Measurements from ENCODE around the gene PCDHA2. TPM values are rescaled to one million over a fixed set of nuclear protein-coding genes. Genes with fewer than 3 reads are reported as not detected.

PCDHA2 gene
- not detected for total RNA-seq

GRCh38 chr5:140794595-140795258 lies at the start of gene PCDHA2:
PCDHA2 (plus strand) TSS chr5:140794852.
- no peak for DNase-seq
- no peaks in the 10 kb centered on the region for H3K9me3 ChIP-seq

DNA sequence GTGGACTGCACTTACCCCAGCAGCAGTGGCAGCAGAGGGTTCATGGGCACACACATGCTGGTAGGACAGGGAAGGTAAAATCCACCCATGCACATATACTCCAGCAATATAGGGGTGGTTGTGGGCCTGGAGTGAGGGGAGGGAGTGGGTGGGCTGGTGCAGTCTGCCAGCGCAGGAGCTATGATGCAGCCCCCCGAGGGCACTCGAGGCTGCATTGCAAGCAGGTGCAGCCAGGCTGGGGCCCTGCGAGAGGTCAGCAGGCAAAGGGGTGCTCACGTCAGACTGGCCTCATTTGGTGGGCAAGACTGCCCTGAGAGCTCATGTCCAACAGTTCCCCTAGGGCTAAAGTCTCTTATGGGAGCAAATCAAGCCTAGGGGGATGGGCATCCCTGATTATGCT lies 41.1 kb upstream of the PCDHA2 start:
- DNase-seq, result no peak
- intact Hi-C loops (cut with DNase I), result no loop called here
- Histone ChIP-seq H3K4me1 (no peaks in the 10 kb centered on the region), H3K27ac (no peak overlapping the region), H3K36me3 (no peaks in the 10 kb centered on the region), H3K27me3 (no peaks in the 10 kb centered on the region), H3K9me3 (no peaks in the 10 kb centered on the region), H3K9ac (ENCODE audit: low read depth in 2 of 2, low read length in 2 of 2) (no peak overlapping the region), H3K4me3 (no peak overlapping the region)
- no peak for TF ChIP-seq CTCF (IDR thresholded peaks at IDR 0.05)

More at GRCh38 chr5:140794595-140795258, at the start of gene PCDHA2:
- no peak within 1 kb of the TSS for H3K27ac ChIP-seq
- H3K27me3 ChIP-seq, result no peaks in the 10 kb centered on the region
- no peak within 1 kb of the TSS for H3K9ac ChIP-seq (ENCODE audit: low read depth in 2 of 2, low read length in 2 of 2)
- no peak for TF ChIP-seq CTCF (IDR thresholded peaks at IDR 0.05)
- H3K4me3 ChIP-seq, result no peak within 1 kb of the TSS
- H3K36me3 ChIP-seq, result no peaks in the 10 kb centered on the region
- H3K4me1 ChIP-seq, result no peaks in the 10 kb centered on the region
- intact Hi-C loops (cut with DNase I), result no loop called here

DNA sequence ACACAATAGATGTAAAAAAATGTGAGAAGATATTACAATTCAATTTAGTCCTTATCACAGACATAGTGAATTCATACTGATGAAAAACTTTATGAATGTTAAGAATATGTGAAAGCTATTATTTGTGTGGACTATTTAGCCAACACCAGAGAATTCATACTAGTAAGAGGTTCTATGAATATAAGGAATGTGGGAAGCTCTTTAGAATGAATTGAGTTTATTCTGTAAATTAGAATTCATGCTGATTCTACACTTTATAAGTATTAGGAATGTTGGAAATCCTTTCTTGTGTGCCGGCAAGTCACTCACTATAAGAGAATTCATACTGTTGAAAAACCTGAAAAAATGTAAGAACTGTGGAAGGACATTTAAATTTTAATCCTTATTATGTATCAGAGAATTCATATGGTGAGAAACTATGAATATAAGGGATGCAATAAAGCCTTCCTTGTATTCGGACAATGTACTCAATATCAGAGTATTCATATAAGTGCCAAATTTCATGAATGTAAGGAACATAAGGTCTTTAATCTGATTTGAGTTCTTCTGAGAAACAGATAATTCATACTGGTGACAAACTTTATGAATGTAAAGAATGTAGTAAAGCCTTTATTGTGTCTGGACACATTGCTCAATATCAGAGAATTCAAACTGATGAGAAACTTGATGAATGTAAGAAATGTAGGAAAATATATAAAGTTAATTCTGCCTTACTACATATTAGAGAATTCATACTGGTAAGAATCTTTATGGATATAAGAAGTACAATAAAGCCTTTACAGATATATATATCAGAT lies 30.3 kb upstream of the PCDHA2 start:
- no peak for TF ChIP-seq CTCF (IDR thresholded peaks at IDR 0.05)
- no peak overlapping the region for H3K9ac ChIP-seq (ENCODE audit: low read depth in 2 of 2, low read length in 2 of 2)
- H3K36me3 ChIP-seq, result no peaks in the 10 kb centered on the region
- no peak for DNase-seq
- no peak overlapping the region for H3K4me3 ChIP-seq
- intact Hi-C loops (cut with DNase I), result no loop called here
- H3K9me3 ChIP-seq, result peaks cover 16% of the 10 kb centered on the region
- no peak overlapping the region for H3K27ac ChIP-seq
- no peaks in the 10 kb centered on the region for H3K4me1 ChIP-seq
- H3K27me3 ChIP-seq, result no peaks in the 10 kb centered on the region

- intact Hi-C loops (cut with DNase I), result no loop called here
- no peaks in the 10 kb centered on the region for H3K27me3 ChIP-seq
- no peaks in the 10 kb centered on the region for H3K4me1 ChIP-seq
- TF ChIP-seq CTCF (IDR thresholded peaks at IDR 0.05), result no peak
- no peaks in the 10 kb centered on the region for H3K36me3 ChIP-seq
- no peak for DNase-seq
- no peak overlapping the region for H3K4me3 ChIP-seq
- no peak overlapping the region for H3K9ac ChIP-seq (ENCODE audit: low read depth in 2 of 2, low read length in 2 of 2)
- no peak overlapping the region for H3K27ac ChIP-seq
- peaks cover 16% of the 10 kb centered on the region for H3K9me3 ChIP-seq
Observed at GRCh38 chr5:140767444-140767843, 27.2 kb upstream of the PCDHA2 start.

DNA sequence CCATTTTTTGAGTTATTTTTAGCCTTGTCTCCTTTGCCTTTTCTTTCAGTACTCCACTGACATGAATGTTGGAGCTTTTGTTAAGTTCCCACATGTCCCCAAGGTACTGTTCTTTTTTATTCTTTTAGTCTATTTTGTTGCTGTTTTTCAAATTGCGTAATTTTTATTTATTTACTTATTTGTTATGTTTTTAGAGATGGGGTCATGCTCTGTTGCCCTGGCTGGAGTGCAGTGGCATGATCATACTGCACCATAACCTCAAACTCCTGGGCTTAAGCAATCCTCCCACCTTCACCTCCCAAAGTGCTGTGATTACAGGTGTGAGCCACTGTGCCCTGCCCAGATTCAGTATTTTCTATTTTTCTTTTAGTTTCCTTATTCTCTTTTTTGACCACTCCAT lies 14.1 kb upstream of the PCDHA2 start:
- H3K27me3 ChIP-seq, result no peaks in the 10 kb centered on the region
- H3K27ac ChIP-seq, result no peak overlapping the region
- no peak for TF ChIP-seq CTCF (IDR thresholded peaks at IDR 0.05)
- H3K9me3 ChIP-seq, result no peaks in the 10 kb centered on the region
- no peaks in the 10 kb centered on the region for H3K4me1 ChIP-seq
- H3K4me3 ChIP-seq, result no peak overlapping the region
- intact Hi-C loops (cut with DNase I), result no loop called here
- DNase-seq, result no peak
- H3K9ac ChIP-seq (ENCODE audit: low read depth in 2 of 2, low read length in 2 of 2), result no peak overlapping the region
- no peaks in the 10 kb centered on the region for H3K36me3 ChIP-seq
